HG02885 (cell line): ENCODE measurements around the gene R3HCC1L.

Source experiments
- ATAC-seq: cut with Tn5 transposase; IDR thresholded peaks from one replicate; pipeline ENCODE4 v1.9.1; 2021; ENCODE audit warnings: mild to moderate bottlenecking; ENCODE audit not compliant: unreplicated experiment, poor library complexity

Gene R3HCC1L

DNA sequence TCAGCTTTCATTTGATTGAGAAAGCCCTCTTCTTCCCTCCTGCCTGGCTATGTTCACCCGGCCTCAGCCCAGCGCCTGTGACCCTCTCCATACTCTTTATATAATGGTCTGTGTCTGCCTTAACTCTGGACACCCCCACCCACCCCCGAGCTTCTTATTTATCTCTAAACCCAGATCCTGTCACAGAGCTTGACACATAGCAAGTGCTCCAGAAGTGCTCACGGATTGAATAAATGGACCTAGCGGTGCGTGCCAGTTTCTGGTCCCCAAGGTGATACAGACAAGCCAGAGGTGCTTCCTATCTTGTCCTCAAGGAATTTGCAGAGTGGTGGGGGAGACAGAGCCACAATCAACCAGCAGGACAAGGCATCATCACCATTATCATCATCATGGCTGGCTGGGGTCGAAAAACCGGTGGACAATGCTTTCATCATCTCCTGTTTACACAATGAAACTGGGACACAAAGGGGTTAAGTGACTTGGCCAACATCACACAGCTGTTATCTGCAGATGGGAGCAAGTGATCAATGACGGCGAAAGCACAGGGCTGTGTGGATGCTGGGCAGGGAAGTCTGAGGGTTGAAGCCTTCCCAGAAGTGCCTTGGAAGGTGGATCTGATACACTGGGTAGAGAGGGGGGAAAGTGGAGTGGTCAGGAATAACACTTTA is 135.8 kb downstream of the R3HCC1L start:
- no peak for ATAC-seq

DNA sequence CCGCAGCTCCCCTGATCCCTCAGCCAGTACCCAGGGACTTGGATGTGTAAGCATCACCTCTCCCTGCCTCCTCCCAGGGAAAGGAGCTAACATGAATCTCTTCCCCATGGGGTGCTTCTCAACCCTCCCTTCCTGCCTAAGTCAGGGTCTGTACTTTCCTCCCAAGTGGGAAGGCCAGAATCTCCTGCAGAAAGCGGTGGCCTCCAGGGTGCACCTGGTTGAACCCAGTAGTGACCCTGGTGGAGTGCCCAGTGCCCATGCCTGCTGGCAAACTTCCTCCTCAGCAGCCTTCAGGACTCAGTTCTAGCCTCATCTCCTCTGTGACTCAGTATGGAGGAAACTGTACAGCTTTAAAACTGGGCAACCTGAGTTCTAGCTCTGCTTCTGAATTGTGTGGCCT is 136.3 kb downstream of the R3HCC1L start:
- ATAC-seq: no peak

DNA sequence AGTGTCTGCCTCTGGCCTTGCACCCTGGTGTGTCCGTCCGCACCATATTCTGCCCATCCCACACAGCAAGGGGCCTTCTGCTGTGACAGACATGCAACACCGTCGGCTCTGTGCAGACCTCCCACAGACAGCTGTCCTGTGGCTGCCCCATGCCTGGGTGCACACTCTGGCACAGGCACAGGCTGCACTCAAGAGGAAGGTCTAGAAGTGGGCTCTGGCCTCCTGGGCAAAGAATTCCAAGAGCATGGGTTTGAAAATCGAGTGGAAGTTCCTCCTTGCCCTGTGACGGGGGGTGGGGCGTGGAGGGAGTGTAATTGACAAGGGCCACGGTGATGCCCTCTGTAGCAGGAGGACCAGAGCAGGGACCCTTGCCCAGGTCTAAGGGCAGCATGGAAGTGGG is 137.8 kb downstream of the R3HCC1L start:
- no peak for ATAC-seq

DNA sequence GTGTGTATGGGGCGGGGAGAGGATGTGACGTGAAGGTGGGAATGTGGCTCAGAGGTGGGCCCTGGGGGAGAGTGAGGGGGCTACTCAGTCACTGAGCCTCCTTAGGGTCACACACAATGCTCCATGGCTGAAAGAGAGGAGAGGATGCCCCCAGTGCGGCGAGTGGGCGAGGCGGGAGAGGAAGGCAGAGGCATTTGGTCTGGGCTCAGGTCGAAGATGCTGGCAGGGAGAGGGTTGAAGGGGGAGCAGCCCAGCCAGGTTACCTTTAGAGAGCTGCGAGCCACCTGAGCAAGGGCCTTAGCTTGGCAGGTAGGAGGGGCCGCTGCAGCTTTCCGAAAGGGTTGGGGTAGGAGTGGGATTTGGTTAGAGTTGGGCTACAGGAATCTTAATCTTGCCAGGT is 138.2 kb downstream of the R3HCC1L start:
- no peak for ATAC-seq

DNA sequence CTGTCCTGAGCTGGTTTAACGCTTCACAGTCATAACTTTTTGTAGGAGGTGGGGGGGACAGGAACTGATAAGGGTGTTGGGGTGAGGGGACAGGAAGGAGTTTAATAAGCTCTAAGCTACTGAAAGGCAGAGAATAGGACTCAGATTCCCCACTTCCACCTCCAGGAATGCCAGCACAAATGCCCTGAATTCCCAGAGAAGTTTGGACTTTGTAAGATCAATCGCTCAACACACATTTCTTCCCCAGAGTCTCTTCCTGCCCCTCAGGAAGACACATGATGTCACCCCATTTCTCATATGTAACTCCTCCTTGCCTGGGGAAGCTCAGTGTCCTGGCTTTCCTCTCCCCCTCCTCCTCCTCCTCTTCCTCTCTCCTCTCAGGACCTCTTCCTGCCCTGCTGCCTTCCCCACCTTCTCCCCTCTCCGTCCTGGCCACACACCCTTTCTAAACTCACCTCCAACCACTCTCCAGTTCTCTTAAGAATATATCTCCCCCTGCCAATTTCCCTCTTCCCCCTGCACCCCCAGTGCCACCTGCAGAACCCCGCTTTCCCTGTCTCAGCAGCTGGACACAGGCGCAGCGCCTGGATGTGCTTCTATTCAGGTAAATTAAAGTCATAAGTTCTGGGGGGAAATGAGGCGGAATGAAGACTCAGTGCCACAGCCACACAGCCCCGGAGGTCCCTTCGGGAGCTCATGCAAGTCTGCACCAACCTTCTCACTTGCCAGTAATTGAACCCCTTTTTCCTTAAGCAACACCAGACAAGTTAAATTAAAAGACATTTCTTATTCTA is 138.8 kb downstream of the R3HCC1L start:
- ATAC-seq: no peak

DNA sequence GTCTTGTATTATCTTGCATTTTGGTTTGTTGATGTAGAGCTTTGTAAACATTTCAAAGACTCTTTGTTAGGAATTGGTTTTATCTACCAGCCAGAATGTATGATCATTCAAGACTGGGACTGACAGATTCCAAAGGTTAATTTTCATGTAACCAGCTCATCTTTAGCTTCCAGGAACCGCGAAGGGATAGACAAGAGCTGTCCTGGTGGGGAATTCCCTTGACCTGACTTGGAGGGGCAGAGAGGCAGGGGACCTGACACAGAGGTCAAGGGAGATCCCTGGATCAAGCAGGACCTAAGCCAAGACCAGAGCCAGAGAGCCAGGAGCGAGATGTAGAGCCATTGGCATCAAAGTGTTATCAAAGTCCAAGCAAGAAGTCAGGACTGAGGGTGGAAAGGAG is 140.1 kb downstream of the R3HCC1L start:
- no peak for ATAC-seq

DNA sequence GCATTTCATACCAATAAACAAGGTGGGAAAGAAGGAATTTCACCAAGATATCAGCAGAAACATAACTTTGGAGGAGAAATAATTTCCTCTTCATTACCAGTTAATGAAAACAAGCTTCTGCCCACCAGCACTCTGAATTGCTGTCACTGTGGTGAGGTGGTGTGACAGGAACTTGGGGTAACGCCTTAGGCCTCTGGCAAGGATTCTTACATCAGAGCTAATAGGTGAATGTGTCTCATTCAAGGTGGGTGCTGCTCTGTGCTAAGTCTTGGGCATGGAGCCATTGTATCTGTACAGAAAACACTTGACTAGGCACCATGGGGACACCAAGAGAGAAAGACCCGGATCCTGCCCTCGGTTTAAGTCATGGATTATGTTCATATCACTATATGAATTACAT is 141.9 kb downstream of the R3HCC1L start:
- no peak for ATAC-seq

DNA sequence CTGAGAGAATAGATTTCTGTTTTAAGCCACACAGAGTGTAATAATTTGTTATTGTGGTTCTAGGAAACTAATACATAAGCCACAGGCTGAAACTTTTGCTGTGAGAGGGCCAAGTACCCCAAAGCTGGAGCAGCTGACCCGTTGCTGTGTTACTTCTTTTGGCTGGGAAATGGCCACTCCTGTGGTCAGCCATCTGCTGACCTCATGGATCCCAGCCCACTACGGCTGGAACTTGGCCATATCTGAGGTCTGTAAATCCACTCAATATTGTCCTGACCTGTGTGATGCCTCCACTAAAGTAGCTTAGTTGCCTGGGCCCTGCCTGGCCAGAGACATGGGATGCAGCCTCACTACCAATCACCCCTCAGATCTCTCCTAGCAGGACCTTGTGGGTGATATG is 151.0 kb downstream of the R3HCC1L start:
- ATAC-seq: no peak

DNA sequence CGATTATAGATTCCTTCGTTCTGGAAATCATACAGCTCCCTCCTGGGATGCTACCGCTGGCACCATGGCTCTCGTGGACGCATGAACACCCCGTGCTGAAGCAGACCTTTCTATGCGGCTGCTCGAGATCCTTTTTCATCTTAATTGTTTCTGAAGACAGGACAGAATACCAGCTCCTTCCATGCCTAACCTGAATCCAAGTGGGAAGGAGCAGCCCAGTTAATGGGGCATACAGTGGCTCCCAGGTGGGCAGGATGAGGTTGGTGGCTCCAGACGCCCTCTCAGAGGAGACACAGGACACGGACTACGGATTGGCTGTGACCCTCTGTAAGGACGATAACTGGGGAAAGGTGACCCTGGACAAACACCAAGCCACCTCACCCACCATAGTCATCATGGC is 152.0 kb downstream of the R3HCC1L start:
- ATAC-seq: no peak

DNA sequence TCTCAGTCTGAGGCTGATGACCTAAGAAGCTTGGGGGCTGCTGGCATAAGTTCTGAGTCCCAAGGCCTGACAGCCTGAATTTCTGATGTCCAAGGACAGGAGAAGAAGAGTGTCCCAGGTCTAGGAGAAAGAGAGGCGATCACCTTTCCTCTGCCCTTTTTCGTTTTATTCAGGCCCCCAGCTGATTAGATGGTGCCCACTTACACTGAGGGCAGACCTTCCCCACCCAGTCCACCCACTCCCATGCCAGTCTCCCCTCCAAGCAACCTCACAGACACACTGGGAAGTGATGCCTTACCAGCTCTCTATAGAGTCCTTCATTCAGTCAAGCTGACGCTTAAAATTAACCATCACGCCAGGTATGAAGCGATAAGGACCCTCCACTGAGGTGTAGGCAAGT is 152.9 kb downstream of the R3HCC1L start:
- ATAC-seq: no peak

DNA sequence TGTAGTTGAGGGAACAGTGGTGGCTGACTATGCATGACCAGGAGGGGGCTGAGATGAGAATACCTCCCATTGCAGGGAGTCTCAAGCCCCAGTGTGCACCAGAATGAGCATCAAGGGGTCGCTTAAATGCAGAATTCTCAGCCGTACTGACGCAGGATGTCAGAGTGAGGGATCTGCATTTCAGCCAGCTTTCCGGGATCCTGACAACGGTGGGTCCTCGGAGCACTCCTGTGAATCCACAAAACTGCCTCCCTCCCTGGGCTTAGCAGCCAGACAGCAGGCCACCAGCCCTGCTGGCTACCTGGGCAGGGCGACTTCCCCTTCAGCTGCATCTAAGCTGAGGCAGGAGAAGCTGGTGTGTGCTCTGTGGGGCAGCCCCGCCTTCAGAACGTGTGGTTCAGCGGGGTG is 155.3 kb downstream of the R3HCC1L start:
- ATAC-seq: no peak

DNA sequence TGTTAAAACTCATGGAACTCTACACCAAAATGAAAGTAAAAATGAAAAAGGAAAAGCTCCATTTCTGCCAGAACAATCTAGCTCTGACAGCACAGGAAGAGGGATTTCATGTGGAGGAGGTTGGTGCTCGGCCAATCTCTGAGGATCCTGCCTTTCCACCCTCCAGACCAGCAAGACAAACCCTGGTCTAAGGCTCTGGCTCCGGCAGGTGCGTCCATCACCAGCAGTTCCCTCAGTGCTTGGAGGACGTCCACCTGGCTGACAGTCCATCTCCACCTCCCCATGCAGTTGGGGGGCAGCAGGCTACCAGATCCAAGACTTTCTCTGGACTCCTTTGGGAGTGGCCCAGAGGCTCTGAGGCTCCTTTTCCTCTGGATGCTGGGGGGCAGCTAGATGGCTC is 158.5 kb downstream of the R3HCC1L start:
- ATAC-seq: no peak

DNA sequence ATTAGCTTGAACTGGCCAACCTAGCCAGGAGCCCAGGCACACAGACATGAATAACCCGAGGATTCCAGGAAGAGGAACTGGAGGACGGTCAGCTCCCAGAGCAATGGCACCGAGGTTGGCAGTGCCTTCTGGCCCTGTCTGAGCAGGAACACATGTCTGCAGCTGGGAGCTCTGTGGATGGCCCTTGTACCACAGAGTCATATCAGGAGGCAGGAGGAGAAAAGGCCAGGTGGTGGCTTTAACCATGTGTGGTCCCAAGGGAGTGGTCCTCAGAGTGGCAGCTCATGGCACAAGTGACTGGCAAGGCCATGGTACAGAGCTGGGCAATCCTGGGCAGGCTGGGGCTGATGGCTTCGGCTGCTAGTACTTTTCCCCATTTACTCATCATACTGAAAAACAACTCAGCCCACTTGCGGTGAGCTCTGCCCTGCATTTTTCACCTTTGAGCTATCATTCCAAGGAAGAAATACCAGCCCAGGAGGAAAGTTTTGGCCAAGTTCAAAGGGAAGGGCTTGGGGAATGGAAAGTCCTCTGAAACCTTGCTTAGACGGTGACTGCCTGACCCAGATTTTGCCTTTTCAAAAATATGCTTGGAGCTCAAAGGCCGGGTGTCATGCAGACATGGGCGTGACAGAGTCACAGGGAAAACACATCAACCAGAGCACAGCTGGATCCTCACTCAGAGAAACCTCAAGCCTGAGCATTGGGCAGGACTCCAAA is 159.3 kb downstream of the R3HCC1L start:
- ATAC-seq: no peak

DNA sequence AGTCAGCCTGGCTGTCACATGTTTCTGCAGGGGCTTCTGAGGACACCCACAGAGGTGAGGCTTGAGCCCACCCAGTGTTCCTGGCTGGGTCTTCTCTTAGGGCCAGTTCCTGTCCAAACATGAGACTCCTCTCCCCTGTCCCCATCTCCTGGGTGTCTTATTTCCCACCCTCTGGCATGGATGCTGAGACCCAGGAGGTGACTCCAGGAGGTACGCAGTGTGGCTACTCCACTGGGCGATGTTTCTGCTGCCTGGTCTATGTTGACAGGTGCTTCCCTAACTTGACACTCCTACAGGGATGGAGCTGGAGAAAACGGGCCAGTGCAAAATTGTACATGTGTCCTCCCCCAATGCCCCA is 159.8 kb downstream of the R3HCC1L start:
- no peak for ATAC-seq
